GM12873 (cell line): Measurements from ENCODE around the gene ANO10.

Experiments used
- CTCF ChIP-seq: IDR thresholded peaks from 2 replicates; pipeline ENCODE4 v1.5.1; 2012; ENCODE audit warnings: low read depth, mild to moderate bottlenecking, moderate library complexity, low read length, control low read depth; ENCODE audit not compliant: insufficient read depth; ENCODE audit errors: missing control alignments

ANO10 gene

DNA sequence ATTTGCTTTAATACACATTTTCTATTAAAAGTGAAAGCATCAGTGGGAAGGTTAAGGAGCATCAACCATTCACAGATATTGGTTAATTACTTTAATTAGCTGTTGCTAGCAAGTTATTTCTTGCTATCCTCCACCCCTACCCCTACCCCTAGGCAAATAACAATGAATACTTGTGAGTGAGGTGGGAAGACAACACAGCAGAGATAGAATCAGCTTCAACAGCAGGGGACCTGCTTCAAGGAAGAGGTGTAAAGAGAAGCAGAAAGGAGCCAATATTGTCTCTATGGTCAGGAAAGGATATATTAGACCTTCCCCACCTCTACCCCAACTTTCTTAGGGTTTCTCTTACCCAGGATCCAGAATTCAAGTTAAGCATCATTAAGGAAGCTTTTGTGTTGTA lies 186.1 kb downstream of the ANO10 start:
- no peak for TF ChIP-seq CTCF

DNA sequence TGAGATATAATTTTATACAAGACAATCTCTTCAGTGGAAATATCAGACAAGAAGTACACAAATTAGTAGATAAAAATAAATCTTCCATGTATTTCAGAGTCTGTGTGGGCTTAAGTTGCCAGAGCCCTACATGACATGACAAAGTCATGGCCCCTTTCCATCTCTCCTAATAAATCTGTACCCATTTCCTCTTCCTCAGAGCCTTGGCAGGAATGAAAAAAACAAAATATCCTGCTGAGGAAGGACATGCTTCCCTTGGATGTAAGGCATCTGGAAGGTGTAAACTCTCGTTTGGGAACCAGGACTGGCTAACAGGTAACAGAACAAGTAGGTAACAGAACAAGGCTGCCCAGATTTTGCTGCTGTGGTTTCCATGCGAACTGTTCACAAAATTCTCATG lies 187.4 kb downstream of the ANO10 start:
- TF ChIP-seq CTCF = no peak

DNA sequence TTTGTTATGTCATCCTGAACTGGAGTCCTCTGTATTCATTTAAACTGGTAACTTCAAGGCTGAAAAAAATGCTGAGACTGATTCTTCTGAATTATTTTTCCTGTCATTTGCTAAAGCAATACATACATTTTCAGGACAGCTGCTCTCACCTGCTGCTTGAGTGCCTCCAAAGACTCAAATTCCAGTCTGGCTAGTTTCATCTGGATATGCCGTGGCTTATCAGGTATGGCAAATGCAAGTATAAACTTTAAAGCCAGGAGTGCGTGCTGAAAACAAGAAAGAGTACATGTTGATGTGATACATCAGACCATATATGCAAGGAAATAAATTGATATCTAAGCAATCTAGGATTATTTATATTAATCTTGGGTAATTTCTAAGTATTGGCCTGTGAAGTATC lies 189.3 kb downstream of the ANO10 start:
- TF ChIP-seq CTCF = no peak

GRCh38 chr3:43426388-43426787 lies 195.4 kb downstream of the ANO10 start:
- TF ChIP-seq CTCF = no peak

- TF ChIP-seq CTCF = no peak
These were observed 196.0 kb downstream of the ANO10 start for GRCh38 chr3:43425829-43426228.

- TF ChIP-seq CTCF = no peak
These were observed 198.2 kb downstream of the ANO10 start for GRCh38 chr3:43423639-43424038.

- TF ChIP-seq CTCF = no peak
These were observed 198.7 kb downstream of the ANO10 start for GRCh38 chr3:43423142-43423541.
